Mesendoderm (in vitro differentiated cells): ENCODE measurements around the gene MECR.

Experiments
- DNase-seq: peaks from one replicate; pipeline ENCODE4 v3.0.0; 2013
- H2AK5ac ChIP-seq: 2 replicates; pipeline ENCODE4 v1.6.1; 2013; ENCODE audit warnings: low read length, inconsistent platforms
- H2BK120ac ChIP-seq: 2 replicates; pipeline ENCODE4 v1.6.1; 2013; ENCODE audit warnings: low read depth, mild to moderate bottlenecking, low read length, moderate library complexity, mixed read lengths
- H2BK15ac ChIP-seq: replicated peaks from 2 replicates; pipeline ENCODE4 v1.6.1; 2013; ENCODE audit warnings: low read depth, mild to moderate bottlenecking, moderate library complexity
- H2BK5ac ChIP-seq: 2 replicates; pipeline ENCODE4 v1.6.1; 2013; ENCODE audit warnings: low read length, inconsistent platforms
- H3K18ac ChIP-seq: 2 replicates; pipeline ENCODE4 v1.6.1; 2013; ENCODE audit warnings: mild to moderate bottlenecking, low read length, mixed read lengths
- H3K23ac ChIP-seq: one replicate; pipeline ENCODE4 v1.6.1; 2013; ENCODE audit warnings: low read length
- H3K27ac ChIP-seq: 2 replicates; pipeline ENCODE4 v1.5.1; 2013; ENCODE audit warnings: low read depth, mild to moderate bottlenecking, inconsistent platforms, low read length, moderate library complexity
- H3K27me3 ChIP-seq: 2 replicates; pipeline ENCODE4 v1.6.1; 2013; ENCODE audit warnings: low read length, control low read depth, mild to moderate bottlenecking, inconsistent platforms; ENCODE audit not compliant: insufficient read depth, poor library complexity
- H3K36me3 ChIP-seq: 2 replicates; pipeline ENCODE4 v1.6.1; 2013; ENCODE audit warnings: low read length, inconsistent platforms; ENCODE audit not compliant: control insufficient read depth, insufficient read depth
- H3K4ac ChIP-seq: one replicate; pipeline ENCODE4 v1.6.1; 2013; ENCODE audit warnings: low read depth, mild to moderate bottlenecking, low read length, moderate library complexity
- H3K4me1 ChIP-seq: 2 replicates; pipeline ENCODE4 v1.6.1; 2013; ENCODE audit warnings: low read depth, low read length, inconsistent platforms; ENCODE audit not compliant: control insufficient read depth
- H3K4me2 ChIP-seq: 2 replicates; pipeline ENCODE4 v1.6.1; 2013; ENCODE audit warnings: low read length
- H3K4me3 ChIP-seq: 2 replicates; pipeline ENCODE4 v1.5.1; 2013; ENCODE audit warnings: mild to moderate bottlenecking, low read length
- H3K56ac ChIP-seq: one replicate; pipeline ENCODE4 v1.6.1; 2013; ENCODE audit warnings: low read length
- H3K79me1 ChIP-seq: 2 replicates; pipeline ENCODE4 v1.6.1; 2013; ENCODE audit warnings: low read length, inconsistent platforms
- H3K79me2 ChIP-seq: 2 replicates; pipeline ENCODE4 v1.6.1; 2013; ENCODE audit warnings: mild to moderate bottlenecking, low read length; ENCODE audit not compliant: control insufficient read depth, insufficient read depth
- H3K9ac ChIP-seq: 2 replicates; pipeline ENCODE4 v1.6.1; 2013; ENCODE audit warnings: low read length, inconsistent platforms
- H4K5ac ChIP-seq: one replicate; pipeline ENCODE4 v1.6.1; 2013; ENCODE audit warnings: low read length
- H4K8ac ChIP-seq: one replicate; pipeline ENCODE4 v1.6.1; 2013; ENCODE audit warnings: low read depth, mild to moderate bottlenecking, control low read depth, low read length, moderate library complexity
- WGBS: extraction: QIAGEN DNeasy Blood & Tissue Kit; methylation state at CpG from one replicate; pipeline ENCODE4 v1.1.7; 2013; ENCODE audit warnings: low lambda C conversion rate, missing lambda C conversion rate; ENCODE audit not compliant: insufficient coverage; ENCODE audit errors: extremely low coverage; 5-methylcytosine and 5-hydroxymethylcytosine counted together

Gene MECR

DNA sequence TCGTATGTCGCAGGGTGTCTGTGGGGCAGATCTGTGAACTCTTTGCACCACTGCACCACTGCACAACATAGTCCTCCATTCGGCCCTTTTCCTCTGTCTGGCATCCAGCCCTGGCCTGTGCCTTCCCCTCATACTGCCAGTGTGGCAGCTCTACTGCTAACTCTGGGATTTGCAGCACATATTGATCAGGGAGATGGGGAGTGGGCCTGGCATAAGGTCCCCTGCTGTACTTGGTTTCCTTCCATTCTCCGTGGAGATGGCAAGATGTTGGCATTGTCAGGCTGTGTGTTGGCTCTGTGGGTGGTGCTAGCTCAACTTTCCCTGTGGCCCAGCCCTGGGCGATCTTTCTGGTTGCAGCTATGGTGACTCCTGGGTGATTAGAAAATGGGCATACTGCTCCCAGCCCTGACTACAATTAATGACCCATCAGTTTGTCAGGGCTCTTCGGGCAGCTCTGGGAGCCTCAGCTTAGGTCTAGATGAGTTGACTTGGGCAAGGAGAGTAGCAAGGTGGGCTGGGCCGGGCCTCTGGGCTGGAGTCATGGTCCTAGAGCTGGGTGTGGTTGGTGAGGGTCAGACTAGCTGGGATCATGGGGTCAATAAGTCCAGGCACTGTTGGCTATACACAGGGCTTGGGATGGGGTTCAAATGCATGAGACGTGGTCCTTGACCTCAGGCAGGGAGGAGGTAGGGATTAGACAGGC lies 17.0 kb upstream of the MECR start:
- WGBS: no CpG with 5 or more reads among the region's 8 CpGs
- Histone ChIP-seq H3K36me3 (no peaks in the 10 kb centered on the region), H3K4ac (no peak overlapping the region), H2BK15ac (no peak overlapping the region), H2BK5ac (peak overlapping the region; percentile 9), H3K4me1 (peaks cover 49% of the 10 kb centered on the region), H3K56ac (peak overlapping the region; percentile 73), H2AK5ac (peak overlapping the region; percentile 44), H3K79me1 (peaks cover 42% of the 10 kb centered on the region), H3K27ac (no peak overlapping the region), H3K4me3 (no peak overlapping the region), H4K5ac (no peak overlapping the region), H3K23ac (no peak overlapping the region), H3K18ac (peak overlapping the region; percentile 20), H3K9ac (peak overlapping the region; percentile 14), H3K4me2 (no peak overlapping the region), H4K8ac (no peak overlapping the region), H2BK120ac (no peak overlapping the region), H3K79me2 (peaks cover 68% of the 10 kb centered on the region), H3K27me3 (no peaks in the 10 kb centered on the region)
- no peak for DNase-seq

DNA sequence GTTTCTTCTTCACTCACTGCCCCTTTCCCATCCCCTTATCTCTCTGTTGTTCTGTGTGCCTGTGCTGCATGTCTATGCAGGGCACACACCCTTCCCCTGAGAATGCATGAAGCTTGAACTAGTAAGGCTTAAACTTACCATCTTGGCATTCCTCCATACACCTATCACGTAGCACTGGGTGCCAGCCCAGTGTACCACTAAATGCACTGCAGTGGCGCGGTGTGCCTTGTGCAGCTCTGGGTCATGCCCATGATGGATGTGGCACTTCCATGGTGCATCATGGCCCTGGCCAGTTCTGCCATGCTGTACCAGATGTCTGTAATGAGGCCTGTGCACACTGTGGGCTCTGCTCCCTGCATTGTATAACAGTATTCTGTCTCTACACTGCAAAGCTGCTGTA lies 16.3 kb upstream of the MECR start:
- Histone ChIP-seq H3K56ac (peak overlapping the region; percentile 73), H2BK120ac (no peak overlapping the region), H3K9ac (no peak overlapping the region), H2BK5ac (peak overlapping the region; percentile 26), H3K18ac (no peak overlapping the region), H3K23ac (no peak overlapping the region), H2BK15ac (no peak overlapping the region), H3K4me3 (no peak overlapping the region), H2AK5ac (no peak overlapping the region), H3K36me3 (no peaks in the 10 kb centered on the region), H4K8ac (no peak overlapping the region), H3K27me3 (no peaks in the 10 kb centered on the region), H3K4me2 (no peak overlapping the region), H4K5ac (no peak overlapping the region), H3K4ac (no peak overlapping the region), H3K79me1 (peaks cover 43% of the 10 kb centered on the region), H3K79me2 (peaks cover 71% of the 10 kb centered on the region), H3K4me1 (peaks cover 49% of the 10 kb centered on the region), H3K27ac (no peak overlapping the region)
- DNase-seq: no peak
- WGBS: no CpG with 5 or more reads among the region's 3 CpGs

DNA sequence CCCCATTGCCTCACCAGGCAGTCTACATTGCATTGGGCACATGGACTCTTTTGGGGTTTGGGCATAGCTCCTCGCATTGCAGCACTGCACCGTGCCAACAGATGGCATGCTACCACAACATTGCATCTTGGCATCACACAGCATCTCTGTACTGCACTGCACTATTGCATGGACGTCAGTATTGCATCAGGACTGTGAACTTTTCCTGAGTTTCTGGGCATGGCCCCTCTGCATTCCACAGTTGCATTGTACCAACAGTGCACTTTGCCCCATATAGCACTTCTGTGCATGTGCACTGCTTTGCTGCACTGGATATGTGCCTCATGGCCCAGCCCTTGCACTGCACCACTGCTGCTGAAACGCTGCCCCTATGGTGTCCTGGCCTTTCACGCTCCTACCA lies 15.1 kb upstream of the MECR start:
- no peak overlapping the region for H2BK5ac ChIP-seq
- H3K36me3 ChIP-seq: no peaks in the 10 kb centered on the region
- peaks cover 67% of the 10 kb centered on the region for H3K79me2 ChIP-seq
- H3K18ac ChIP-seq: no peak overlapping the region
- no peak overlapping the region for H2BK15ac ChIP-seq
- no peak overlapping the region for H3K4me3 ChIP-seq
- H3K56ac ChIP-seq: no peak overlapping the region
- WGBS: no CpG with 5 or more reads among the region's 5 CpGs
- H3K4ac ChIP-seq: no peak overlapping the region
- no peak overlapping the region for H3K9ac ChIP-seq
- peaks cover 49% of the 10 kb centered on the region for H3K4me1 ChIP-seq
- no peak overlapping the region for H3K4me2 ChIP-seq
- no peak overlapping the region for H4K5ac ChIP-seq
- H3K27me3 ChIP-seq: no peaks in the 10 kb centered on the region
- no peak overlapping the region for H3K27ac ChIP-seq
- H4K8ac ChIP-seq: no peak overlapping the region
- peaks cover 42% of the 10 kb centered on the region for H3K79me1 ChIP-seq
- H2AK5ac ChIP-seq: peak overlapping the region; percentile 28
- H2BK120ac ChIP-seq: no peak overlapping the region
- DNase-seq: no peak
- H3K23ac ChIP-seq: no peak overlapping the region

DNA sequence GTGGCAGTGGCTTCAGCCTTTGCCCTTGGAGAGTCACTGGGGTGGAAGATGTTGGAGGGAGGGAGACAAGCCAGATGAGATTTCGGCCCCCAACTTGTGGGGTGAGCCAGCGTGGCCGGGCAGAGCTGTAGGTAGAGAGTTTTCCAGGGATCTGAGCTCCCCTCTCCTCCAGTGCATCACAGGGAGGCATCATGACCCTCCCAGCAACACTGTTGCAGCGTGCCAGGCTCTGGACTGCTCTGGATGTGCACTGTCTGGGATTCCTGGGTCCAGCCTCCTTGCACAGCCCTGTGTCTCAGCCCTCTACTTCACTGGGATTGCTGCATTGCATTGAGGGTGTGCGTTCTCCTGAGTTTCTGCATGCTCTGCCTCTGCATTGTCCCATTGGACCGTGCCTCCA lies 14.5 kb upstream of the MECR start:
- Histone ChIP-seq H2BK5ac (no peak overlapping the region), H3K56ac (peak overlapping the region; percentile 60), H2BK15ac (no peak overlapping the region), H4K5ac (no peak overlapping the region), H2BK120ac (no peak overlapping the region), H3K27me3 (no peaks in the 10 kb centered on the region), H3K23ac (no peak overlapping the region), H3K4me3 (no peak overlapping the region), H3K4me2 (no peak overlapping the region), H3K79me1 (peaks cover 43% of the 10 kb centered on the region), H2AK5ac (peak overlapping the region; percentile 76), H3K18ac (no peak overlapping the region), H4K8ac (no peak overlapping the region), H3K4ac (no peak overlapping the region), H3K27ac (no peak overlapping the region), H3K4me1 (peaks cover 46% of the 10 kb centered on the region), H3K9ac (no peak overlapping the region), H3K79me2 (peaks cover 63% of the 10 kb centered on the region), H3K36me3 (no peaks in the 10 kb centered on the region)
- WGBS: no CpG with 5 or more reads among the region's 6 CpGs
- DNase-seq: no peak

DNA sequence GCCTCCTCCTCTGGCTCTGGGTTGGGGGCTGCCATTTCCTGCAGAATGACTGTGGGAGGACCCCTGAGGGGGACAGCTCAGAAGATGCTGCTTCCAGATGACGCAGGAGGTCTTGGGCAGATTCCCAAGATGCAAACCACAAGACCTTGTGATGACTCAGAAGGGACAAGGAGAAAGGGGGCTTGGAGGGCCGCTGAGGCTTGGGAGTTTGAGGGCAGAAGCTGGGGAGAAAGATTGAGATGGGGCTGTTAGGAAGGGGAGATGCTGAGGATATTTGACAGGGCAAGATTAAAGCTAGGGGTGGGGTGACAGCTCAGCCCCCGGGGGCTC lies 13.1 kb upstream of the MECR start:
- Histone ChIP-seq H4K5ac (no peak overlapping the region), H3K79me2 (peaks cover 65% of the 10 kb centered on the region), H3K27me3 (no peaks in the 10 kb centered on the region), H3K18ac (no peak overlapping the region), H4K8ac (no peak overlapping the region), H3K79me1 (peaks cover 46% of the 10 kb centered on the region), H3K4me1 (peaks cover 46% of the 10 kb centered on the region), H2AK5ac (no peak overlapping the region), H3K4me2 (no peak overlapping the region), H3K36me3 (no peaks in the 10 kb centered on the region), H3K56ac (peak overlapping the region; percentile 60), H3K4ac (peak overlapping the region; percentile 23), H2BK5ac (no peak overlapping the region), H3K27ac (no peak overlapping the region), H3K4me3 (no peak overlapping the region), H2BK15ac (no peak overlapping the region), H3K9ac (no peak overlapping the region), H3K23ac (no peak overlapping the region), H2BK120ac (no peak overlapping the region)
- WGBS: no CpG with 5 or more reads among the region's 3 CpGs
- no peak for DNase-seq
